Measurements from ENCODE around the gene MITF. TPM values are rescaled to one million over a fixed set of nuclear protein-coding genes. Genes with fewer than 3 reads are reported as not detected.

MITF gene
- total RNA-seq, 1 experiment from 2014 or later: 1.9 TPM

- no peak overlapping the region for H3K9ac ChIP-seq (ENCODE audit: low read length)
- H3K9me3 ChIP-seq (ENCODE audit: control insufficient read depth in 1 of 2, insufficient read depth in 1 of 2, low read depth in 1 of 2, low read length in 2 of 2): no peaks in the 10 kb centered on the region
- intact Hi-C loops (cut with micrococcal nuclease): no loop called here
- POLR2A ChIA-PET: no interaction called here
- H3K4me1 ChIP-seq (ENCODE audit: control insufficient read depth in 1 of 2, insufficient read depth in 2 of 2, low read length in 2 of 2): no peaks in the 10 kb centered on the region
- no peaks in the 10 kb centered on the region for H3K9me2 ChIP-seq (ENCODE audit: insufficient read depth)
- no peaks in the 10 kb centered on the region for H3K36me3 ChIP-seq (ENCODE audit: control insufficient read depth in 1 of 2, insufficient read depth in 2 of 2, low read length in 2 of 2)
- H3K4me3 ChIP-seq (replicated peaks in 1 of 2; ENCODE audit: low read depth in 1 of 2, low read length in 2 of 2): no peak overlapping the region
- ATAC-seq (no peak), DNase-seq (ENCODE audit: low read depth, low spot score) (no peak)
- no TSS peak for BruUV-seq (replicated peaks)
- H4K20me1 ChIP-seq (ENCODE audit: insufficient read depth): no peaks in the 10 kb centered on the region
- no peaks in the 10 kb centered on the region for H3K79me2 ChIP-seq (ENCODE audit: insufficient read depth, low read length)
- CTCF ChIA-PET: no interaction called here
- H3K4me2 ChIP-seq (ENCODE audit: low read length): no peak overlapping the region
- no peak for TF ChIP-seq ZFX (IDR thresholded peaks at IDR 0.05)
- TF ChIP-seq POLR2A (IDR thresholded peaks at IDR 0.05; ENCODE audit: borderline replicate concordance, extremely low read depth, insufficient read depth, insufficient read length): no peak
- no peak for TF ChIP-seq SIN3A (IDR thresholded peaks at IDR 0.05; ENCODE audit: low read depth)
- no peak for TF ChIP-seq SP1 (IDR thresholded peaks at IDR 0.05; ENCODE audit: low read depth)
- no peak for TF ChIP-seq EGR1 (IDR thresholded peaks at IDR 0.05; ENCODE audit: low read depth)
- TF ChIP-seq EZH2 (IDR thresholded peaks at IDR 0.05): no peak
- no peak for TF ChIP-seq ZNF274 (IDR thresholded peaks at IDR 0.05; ENCODE audit: low read depth, low read length)
- no peak for TF ChIP-seq FOSL1 (IDR thresholded peaks at IDR 0.05; ENCODE audit: low read depth)
- no peak for TF ChIP-seq RAD21 (IDR thresholded peaks at IDR 0.05; ENCODE audit: low read depth)
- TF ChIP-seq EZH2phosphoT487 (IDR thresholded peaks at IDR 0.05; ENCODE audit: borderline replicate concordance): no peak
- TF ChIP-seq, protein P1, sequence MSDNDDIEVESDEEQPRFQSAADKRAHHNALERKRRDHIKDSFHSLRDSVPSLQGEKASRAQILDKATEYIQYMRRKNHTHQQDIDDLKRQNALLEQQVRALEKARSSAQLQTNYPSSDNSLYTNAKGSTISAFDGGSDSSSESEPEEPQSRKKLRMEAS (IDR thresholded peaks at IDR 0.05): no peak
- TF ChIP-seq CBX3 (IDR thresholded peaks at IDR 0.05; ENCODE audit: low read depth): no peak
- no peak for TF ChIP-seq ZBTB33 (IDR thresholded peaks at IDR 0.05; ENCODE audit: extremely low read depth, insufficient replicate concordance, low read length)
- TF ChIP-seq ELF1 (IDR thresholded peaks at IDR 0.05; ENCODE audit: borderline replicate concordance, low read depth): no peak
- TF ChIP-seq CEBPB (IDR thresholded peaks at IDR 0.05; ENCODE audit: low read depth): no peak
- no peak for TF ChIP-seq TCF7L2 (IDR thresholded peaks at IDR 0.05; ENCODE audit: borderline replicate concordance, extremely low read depth, insufficient read depth, insufficient read length)
- no peak for TF ChIP-seq POLR2AphosphoS5 (IDR thresholded peaks at IDR 0.05; ENCODE audit: low read depth, low read length)
- TF ChIP-seq, protein P2, sequence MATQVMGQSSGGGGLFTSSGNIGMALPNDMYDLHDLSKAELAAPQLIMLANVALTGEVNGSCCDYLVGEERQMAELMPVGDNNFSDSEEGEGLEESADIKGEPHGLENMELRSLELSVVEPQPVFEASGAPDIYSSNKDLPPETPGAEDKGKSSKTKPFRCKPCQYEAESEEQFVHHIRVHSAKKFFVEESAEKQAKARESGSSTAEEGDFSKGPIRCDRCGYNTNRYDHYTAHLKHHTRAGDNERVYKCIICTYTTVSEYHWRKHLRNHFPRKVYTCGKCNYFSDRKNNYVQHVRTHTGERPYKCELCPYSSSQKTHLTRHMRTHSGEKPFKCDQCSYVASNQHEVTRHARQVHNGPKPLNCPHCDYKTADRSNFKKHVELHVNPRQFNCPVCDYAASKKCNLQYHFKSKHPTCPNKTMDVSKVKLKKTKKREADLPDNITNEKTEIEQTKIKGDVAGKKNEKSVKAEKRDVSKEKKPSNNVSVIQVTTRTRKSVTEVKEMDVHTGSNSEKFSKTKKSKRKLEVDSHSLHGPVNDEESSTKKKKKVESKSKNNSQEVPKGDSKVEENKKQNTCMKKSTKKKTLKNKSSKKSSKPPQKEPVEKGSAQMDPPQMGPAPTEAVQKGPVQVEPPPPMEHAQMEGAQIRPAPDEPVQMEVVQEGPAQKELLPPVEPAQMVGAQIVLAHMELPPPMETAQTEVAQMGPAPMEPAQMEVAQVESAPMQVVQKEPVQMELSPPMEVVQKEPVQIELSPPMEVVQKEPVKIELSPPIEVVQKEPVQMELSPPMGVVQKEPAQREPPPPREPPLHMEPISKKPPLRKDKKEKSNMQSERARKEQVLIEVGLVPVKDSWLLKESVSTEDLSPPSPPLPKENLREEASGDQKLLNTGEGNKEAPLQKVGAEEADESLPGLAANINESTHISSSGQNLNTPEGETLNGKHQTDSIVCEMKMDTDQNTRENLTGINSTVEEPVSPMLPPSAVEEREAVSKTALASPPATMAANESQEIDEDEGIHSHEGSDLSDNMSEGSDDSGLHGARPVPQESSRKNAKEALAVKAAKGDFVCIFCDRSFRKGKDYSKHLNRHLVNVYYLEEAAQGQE (IDR thresholded peaks at IDR 0.05; ENCODE audit: low read depth): no peak
- TF ChIP-seq JUND (IDR thresholded peaks at IDR 0.05): no peak
- TF ChIP-seq SRF (IDR thresholded peaks at IDR 0.05; ENCODE audit: low read depth): no peak
- RAD21 ChIA-PET (ENCODE audit: low non-redundant PET in 1 of 2, low total read pairs in 2 of 2, uncharacterized antibody in 2 of 2, unreplicated experiment in 2 of 2): no interaction called here
- no peaks in the 10 kb centered on the region for H3K27me3 ChIP-seq (ENCODE audit: insufficient read depth, low read length)
- no peak overlapping the region for H2AFZ ChIP-seq (ENCODE audit: low read depth, low read length, poor library complexity, severe bottlenecking)
- no peak overlapping the region for H3K27ac ChIP-seq (ENCODE audit: low read depth, low read length)
Measured at GRCh38 chr3:69930564-69930963, 191.3 kb downstream of the MITF start.

Data from HCT116 (cell line).